Measurements from ENCODE around the gene COL18A1.

Gene COL18A1

DNA sequence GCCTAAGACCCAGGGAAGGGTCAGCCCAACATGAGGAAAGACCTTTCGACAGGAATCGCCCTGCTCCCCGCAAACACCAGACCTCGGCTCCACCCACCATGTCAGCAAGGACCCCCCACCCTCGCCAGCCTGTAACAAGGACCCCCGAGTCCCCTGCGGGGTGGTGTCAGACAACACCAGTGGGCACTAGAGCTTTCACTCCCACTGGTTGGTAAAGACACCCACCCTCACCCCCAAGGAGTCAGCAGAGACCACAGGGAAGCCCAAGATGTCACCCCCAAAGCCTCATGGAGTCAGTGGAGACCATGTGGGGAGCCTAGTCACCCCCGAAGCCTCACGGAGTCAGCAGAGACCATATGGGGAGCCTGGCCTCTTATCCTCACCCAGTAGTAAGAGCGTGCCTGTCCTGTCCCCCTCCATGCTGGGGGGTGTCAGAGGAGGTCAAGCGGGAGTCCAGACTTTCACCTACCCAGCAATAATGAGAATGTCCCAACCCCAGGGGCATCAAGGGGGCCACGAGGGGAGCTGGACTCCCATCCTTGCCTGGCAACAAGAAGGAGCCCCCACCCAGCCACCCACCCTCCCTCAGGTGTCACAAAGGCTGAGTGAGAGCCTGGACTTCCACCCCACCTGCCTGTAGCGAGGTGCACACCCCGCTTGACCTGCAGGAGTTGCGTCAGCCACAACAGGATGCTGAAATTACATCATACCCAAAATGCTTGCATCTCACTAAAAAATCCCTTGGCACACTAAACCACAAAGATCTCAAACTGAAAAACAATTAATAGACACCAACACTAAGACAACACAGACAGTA is 112.5 kb downstream of the COL18A1 start:
- no peak for DNase-seq (ENCODE audit: low read depth)
- in situ Hi-C loops (cut with HindIII; ENCODE audit: low sequenced_read_pairs) = no loop called here
- no peak overlapping the region for H3K4me3 ChIP-seq (ENCODE audit: low read depth, low read length)
- no peak for TF ChIP-seq CTCF (IDR thresholded peaks at IDR 0.05; ENCODE audit: low read depth, low read length, missing control alignments)

DNA sequence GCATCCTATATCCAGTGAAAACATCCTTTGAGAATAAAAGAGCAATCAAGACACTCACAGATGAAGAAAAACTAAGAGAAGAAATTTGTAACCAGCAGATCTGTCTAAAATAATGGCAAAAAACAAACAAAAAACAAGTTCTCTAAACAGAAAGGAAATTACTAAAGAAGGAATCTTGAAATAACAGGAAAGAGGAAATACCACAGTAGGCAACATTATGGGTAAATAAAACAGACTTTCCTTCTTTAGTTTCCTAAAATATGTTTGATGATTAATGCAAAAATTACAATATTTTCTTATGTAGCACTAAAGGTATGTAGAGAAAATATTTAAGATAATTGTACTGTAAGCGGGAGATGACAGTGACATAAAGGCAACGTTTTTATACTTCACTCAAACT is 113.8 kb downstream of the COL18A1 start:
- no peak for DNase-seq (ENCODE audit: low read depth)
- in situ Hi-C loops (cut with HindIII; ENCODE audit: low sequenced_read_pairs) = no loop called here
- TF ChIP-seq CTCF (IDR thresholded peaks at IDR 0.05; ENCODE audit: low read depth, low read length, missing control alignments) = no peak
- H3K4me3 ChIP-seq (ENCODE audit: low read depth, low read length) = no peak overlapping the region

DNA sequence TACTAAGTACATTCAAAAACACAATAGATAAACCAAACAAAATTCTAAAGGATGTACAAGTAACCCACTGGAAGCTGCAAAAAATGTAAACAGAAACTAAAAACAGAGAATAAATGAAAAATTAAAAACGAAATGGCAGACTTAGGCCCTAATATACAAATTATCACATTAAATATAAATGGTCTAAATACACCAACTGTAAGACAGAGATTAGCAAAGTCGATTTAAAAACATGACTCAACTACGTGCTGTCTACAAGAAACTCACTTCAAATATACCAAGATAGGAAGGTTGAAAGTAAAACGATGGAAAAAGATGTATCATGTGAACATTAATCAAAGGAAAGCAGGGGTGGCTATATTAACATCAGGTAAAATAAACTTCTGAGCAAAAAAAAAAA is 114.2 kb downstream of the COL18A1 start:
- no peak for TF ChIP-seq CTCF (IDR thresholded peaks at IDR 0.05; ENCODE audit: low read depth, low read length, missing control alignments)

GRCh38 chr21:45521241-45521640 is 116.3 kb downstream of the COL18A1 start:
- no peak for TF ChIP-seq CTCF (IDR thresholded peaks at IDR 0.05; ENCODE audit: low read depth, low read length, missing control alignments)
- DNase-seq (ENCODE audit: low read depth) = no peak
- in situ Hi-C loops (cut with HindIII; ENCODE audit: low sequenced_read_pairs) = no loop called here
- H3K4me3 ChIP-seq (ENCODE audit: low read depth, low read length) = no peak overlapping the region

More for the DNA sequence above, 114.2 kb downstream of the COL18A1 start:
- in situ Hi-C loops (cut with HindIII; ENCODE audit: low sequenced_read_pairs) = no loop called here
- no peak for DNase-seq (ENCODE audit: low read depth)
- no peak overlapping the region for H3K4me3 ChIP-seq (ENCODE audit: low read depth, low read length)

DNA sequence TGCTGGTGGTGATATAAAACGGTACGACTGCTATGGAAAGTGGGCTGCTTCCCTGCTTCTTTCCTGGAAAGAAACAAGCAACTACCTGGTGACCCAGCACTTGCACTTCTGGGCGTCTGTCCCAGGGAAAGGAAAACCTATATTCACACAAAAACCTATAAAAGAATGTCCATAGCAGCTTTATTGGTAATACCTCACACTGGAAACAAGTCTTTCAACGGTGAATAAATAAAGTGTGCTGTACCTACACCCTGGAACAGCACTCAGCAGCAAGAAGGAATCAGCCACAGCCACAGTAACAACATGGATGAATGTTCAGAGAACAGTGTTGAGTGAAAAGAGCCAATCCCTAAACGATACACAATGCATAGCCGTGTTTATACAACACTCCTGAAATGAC is 117.4 kb downstream of the COL18A1 start:
- in situ Hi-C loops (cut with HindIII; ENCODE audit: low sequenced_read_pairs) = no loop called here
- no peak for TF ChIP-seq CTCF (IDR thresholded peaks at IDR 0.05; ENCODE audit: low read depth, low read length, missing control alignments)
- no peak for DNase-seq (ENCODE audit: low read depth)
- no peak overlapping the region for H3K4me3 ChIP-seq (ENCODE audit: low read depth, low read length)

DNA sequence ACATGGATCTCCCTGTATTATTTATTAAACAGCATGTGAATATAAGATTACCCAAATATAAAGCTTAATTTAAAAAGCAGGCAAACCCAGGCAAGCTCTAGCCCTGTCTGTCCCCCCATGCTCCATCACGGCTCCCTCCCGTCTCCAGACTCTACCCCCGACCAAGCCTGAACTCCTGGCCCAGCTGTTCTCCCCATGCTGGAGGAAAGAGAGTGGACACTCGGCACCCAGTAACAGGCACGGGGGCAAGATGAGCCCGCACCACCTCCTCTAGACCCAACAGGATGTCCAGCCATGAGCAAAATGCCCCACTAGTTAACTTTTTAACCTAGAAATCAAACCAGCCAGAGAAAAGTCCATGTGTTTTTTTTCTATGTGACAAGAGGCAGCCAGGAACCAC is 118.0 kb downstream of the COL18A1 start:
- in situ Hi-C loops (cut with HindIII; ENCODE audit: low sequenced_read_pairs) = no loop called here
- DNase-seq (ENCODE audit: low read depth) = no peak
- no peak overlapping the region for H3K4me3 ChIP-seq (ENCODE audit: low read depth, low read length)
- no peak for TF ChIP-seq CTCF (IDR thresholded peaks at IDR 0.05; ENCODE audit: low read depth, low read length, missing control alignments)

Measured in astrocyte of the cerebellum (primary cell).